Mucosa of gallbladder (tissue), 1 donor: ENCODE results near the gene SLC45A3. TPM values are rescaled to one million over a fixed set of nuclear protein-coding genes. Genes with fewer than 3 reads are reported as not detected.
"Not testable (repeated sequence)": the region's sequence is repeated elsewhere in the genome, so short reads cannot be mapped to it uniquely, and the experiment has no call there.

Source experiments
- DNase-seq: peaks from one replicate; pipeline ENCODE4 v3.0.0-alpha.2; 2020; ENCODE audit warnings: low spot score
- total RNA-seq: library from RNA; stranded (reverse); gene quantifications from one replicate; pipeline ENCODE4 v1.2.1, GENCODE V29; 2021
- donor health status: DM: no; HTN: no; CAD: no.

The SLC45A3 gene, protein sequence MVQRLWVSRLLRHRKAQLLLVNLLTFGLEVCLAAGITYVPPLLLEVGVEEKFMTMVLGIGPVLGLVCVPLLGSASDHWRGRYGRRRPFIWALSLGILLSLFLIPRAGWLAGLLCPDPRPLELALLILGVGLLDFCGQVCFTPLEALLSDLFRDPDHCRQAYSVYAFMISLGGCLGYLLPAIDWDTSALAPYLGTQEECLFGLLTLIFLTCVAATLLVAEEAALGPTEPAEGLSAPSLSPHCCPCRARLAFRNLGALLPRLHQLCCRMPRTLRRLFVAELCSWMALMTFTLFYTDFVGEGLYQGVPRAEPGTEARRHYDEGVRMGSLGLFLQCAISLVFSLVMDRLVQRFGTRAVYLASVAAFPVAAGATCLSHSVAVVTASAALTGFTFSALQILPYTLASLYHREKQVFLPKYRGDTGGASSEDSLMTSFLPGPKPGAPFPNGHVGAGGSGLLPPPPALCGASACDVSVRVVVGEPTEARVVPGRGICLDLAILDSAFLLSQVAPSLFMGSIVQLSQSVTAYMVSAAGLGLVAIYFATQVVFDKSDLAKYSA
- total RNA-seq, result 13.6 TPM

DNA sequence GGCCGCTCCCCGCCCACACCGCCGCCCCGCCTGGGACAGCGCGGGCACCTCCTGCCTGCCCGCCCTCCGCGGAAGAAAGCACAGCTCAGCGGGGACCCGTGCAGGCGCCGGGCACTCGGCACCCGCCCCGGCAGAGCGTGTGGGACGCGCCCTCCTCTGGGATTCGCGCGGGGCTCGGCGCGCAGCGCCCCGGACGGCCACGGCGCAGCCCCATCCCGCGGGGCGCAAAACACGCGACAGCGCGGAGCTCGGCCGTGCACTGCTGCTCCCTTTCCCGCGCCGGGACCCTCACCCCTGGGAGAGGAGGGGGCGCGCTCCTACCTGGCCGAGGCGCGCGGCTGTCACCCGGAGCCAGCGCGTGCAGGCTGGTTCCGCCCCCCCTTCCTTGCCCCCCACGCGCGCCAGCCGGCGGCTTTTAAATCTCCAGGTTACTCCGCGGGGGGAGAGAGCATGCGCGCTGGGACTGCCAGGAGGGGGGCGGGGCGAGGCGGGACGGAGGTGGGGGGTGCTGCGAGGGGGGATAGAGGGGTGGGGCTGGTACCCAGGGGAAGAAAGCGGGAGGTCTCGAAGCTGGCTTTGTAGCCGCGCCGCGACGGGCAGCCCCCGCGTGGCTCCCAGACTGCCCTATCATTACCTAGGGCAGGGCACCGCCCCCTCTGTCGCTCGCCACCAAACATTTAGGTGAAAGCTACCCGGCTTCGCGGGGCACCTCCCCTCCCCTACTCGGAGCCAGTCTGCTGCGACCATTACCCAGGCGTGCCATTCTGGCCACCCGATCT is at the start of gene SLC45A3:
SLC45A3 (minus strand) TSS at position 437 of the 779 bp plus-strand sequence. CDS start 15,853 bp downstream, outside the sequence.
- DNase-seq, result no peak

DNA sequence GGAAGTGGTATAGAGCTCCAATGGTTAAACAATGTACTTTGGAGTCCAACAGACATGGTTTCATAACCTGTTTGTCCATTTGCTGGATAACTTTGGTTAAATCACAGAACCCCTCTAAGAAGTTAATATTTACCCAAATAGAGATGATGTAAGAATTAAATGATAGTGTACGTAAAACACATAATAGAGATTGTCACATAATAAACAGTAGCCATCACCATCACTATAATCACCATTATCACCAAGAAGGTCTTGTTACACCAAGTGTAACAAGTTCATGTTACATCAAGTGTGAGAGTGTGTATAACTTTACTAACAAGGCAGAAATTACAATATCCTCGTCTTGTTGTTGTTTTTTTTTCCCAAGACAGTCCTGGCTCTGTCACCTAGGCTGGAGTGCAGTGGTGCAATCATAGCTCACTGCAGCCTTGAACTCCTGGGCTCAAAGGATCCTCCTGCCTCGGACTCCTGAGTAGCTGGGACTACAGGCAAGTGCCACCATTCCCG is 46.4 kb upstream of the SLC45A3 start:
- DNase-seq, result no peak

DNA sequence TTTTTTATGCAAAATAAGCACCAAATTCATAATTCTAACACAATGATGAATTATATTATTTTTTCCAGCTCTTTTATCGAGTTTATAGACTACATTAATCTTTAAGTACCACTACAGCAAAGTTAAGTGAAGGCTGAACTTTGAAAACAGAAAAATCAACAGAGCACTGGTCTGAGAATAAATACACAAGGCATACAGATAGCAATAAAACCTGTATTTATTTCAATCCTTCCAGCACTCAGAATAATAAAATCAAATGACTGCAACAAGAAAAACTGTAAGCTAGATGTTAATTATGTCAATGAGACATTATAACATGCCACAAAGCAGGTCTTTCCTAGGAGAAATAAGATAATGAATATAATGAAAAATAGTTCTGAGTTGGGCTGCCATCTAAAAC is 45.2 kb upstream of the SLC45A3 start:
- no peak for DNase-seq

DNA sequence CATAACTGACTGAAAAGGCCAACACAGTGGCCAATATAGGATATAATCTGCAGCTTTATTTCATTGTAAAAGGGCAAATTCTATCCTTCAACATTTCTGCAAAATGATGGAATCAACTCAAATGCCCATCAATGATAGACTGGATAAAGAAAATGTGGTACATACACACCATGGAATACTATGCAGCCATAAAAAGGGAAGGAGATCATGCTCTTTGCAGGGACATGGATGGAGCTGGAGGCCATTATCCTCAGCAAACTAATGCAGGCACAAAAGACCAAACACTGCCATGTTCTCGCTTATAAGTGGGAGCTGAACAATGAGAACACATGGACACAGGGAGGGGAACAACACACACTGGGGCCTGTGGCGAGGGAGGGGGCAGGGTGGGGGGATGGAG is 40.4 kb upstream of the SLC45A3 start:
- not testable (repeated sequence) for DNase-seq

DNA sequence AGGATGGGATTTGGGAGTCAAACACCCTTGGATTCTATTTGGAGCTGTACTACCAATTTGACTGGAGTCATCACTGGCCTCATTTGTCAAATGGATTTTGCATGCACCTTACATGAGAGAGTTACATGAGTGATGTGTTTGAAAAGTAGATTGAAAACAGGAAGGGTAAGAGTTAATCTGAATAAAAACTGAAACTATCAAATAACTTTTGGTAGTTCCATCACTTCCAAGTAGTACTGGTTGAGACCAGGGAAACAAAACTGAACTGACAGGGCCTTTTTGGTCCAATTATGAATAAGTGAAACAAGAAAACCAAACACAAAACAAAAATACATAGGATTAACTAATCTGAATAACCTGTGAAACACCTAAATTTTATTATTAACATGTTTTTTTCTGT is 39.5 kb upstream of the SLC45A3 start:
- DNase-seq, result no peak

DNA sequence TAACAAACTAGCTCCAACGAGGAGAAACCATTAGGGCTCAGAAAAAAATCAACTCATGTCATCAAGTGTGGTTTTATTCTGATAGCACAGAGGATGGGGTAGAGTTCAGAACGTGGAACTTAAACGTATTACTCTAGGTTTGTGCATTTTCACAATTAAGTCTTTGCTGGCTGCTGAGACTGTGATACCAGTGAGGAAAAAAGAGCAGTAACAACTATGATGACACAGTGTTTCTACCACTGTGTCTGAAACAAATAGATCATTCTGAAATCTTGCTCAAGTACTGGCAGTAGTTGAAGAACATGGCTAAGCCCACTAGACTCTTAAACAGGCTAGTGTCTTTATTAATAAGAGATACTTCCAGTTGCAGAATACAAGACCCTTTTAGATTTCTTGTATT is 38.7 kb upstream of the SLC45A3 start:
- no peak for DNase-seq

DNA sequence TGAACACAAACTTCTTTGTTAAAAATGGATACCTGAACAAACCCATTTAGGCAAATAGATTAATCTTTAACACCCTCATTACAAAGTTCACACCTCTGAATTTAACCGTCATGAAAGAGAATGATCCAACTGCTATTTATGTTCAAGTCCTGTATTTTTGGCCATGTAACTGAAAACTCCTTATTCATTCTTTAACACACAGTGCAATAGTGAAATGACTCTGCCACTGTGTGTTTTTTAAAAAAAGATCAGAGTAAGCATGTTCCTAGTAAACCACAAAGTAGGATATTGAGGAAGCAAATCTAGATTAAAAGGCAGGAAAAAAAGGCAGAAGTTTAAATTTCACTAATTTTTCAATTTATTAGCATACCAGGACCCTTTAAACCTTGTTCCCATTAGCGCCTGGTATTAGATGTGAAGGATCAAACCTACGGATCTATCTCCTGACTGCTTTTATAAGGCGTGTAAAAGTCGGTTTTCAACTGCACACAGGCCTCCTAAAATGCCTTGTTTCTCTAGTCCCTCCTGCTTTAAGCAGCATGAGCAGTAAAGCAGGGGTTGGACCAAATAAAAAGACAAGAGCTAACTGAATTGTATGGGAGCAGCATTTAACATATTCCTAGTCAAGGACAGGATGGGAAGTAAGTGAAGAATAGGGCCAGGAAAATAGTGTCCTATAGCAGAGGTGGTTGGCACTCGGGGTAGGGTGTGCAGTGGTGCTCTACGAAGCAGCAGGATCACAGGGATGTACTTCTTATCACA is 36.2 kb upstream of the SLC45A3 start:
- DNase-seq, result no peak

DNA sequence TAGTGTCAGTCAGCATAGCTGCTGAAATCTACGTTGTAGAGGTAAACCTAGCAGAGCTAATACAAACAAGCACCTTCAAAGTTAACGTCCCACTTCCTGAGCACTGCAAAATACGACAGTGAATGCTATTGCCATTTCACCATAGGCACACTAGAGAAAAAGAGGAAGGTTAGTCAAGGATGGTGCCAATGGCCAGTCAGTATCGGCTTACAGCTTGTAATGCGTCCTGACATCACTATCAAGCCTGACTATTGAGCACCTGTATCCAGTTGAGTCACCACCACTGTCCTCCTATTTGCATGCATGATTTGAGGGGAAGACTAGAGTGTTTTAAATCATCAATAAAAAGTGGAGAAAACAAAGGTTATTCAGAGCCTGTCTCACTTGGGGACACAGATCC is 35.3 kb upstream of the SLC45A3 start:
- DNase-seq, result no peak

DNA sequence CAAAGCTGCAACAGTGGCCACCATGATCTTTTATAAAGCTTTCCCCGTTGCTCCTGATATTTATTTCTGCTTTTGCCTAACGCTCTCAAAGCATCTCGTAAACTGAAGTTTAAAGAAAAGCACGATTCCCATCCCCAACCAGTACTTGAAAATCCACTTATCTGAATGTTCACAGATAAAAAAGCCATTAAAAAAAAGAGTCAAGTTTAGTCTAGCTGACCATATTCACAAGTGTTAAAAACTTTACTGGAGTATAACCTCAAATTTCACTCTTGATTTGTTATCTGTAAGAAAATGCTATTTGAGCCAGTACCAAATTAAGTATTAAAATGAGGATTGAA is 34.6 kb upstream of the SLC45A3 start:
- no peak for DNase-seq

DNA sequence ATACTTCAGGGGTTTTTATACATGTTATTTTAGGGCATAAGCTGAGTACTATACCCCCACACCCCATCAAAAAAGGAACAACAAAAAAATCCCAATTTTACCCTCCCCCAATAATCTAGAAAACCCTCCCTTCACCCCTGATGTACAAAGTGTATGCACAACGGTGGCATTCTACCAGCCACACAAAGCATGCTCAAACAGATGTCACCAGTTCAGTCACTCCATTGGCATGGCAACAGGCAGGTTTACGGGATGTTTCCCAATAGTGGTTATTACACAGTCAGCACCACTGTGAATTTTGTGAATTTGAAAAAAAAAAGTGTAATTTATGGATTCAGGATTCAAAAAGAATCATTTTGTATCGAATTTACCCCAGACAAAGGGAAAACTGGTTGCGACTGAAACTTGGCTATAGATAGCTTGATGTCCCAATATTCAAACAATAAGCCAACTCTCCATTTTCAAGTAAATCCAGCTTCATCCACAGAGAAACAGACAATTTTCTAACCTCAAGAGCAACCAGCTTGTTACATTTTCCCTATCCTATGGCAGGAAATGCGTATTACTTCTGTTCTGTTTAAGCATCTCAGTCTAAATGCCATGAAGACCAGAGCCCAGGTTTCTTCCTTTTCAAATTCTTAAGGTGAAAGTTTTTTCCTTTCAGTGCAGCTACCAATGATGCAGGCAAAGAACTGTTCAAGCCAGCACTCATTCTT is 34.0 kb upstream of the SLC45A3 start:
- DNase-seq, result no peak

DNA sequence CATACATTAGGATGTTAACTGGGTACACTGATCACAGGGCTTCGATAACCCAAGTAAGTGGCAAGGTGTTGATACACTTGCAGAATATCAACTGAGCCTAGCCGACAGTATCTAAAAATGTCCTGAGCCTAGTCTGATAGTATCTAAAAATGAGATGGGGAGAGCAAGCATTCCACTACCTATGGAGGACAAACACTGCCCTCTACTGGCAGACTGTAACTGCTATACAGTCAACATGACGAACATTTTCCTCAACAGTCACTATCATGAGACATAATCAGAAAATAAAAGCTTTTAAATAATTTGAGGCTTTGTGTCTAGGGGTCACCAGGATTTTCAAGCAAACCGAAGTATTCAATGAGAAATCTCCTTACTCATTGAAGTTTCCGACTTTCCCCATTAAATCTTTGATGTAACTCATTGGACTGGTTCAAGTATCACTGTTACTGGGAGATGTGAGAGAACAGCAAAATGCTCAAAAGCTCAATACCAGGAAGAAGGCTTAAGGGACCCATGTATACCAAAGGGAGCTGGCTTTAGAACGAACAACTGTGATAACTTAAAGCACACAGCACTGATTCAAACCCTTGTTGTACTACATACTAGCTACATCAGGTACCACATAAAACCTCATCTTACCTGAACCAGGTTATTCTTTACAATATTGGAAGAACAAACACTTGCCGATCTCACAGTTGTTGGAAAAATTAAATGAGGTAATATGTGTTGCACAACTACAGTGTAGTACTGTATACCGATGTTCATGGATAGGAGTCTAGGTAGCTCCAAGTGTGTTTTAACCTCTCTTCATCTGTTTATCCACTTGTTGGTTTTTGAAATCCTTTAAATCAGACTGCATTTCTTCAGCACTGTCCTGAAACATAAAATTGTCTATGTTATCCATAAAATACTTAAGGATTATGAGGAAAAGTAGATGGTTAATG is 31.1 kb upstream of the SLC45A3 start:
- peak; percentile 83 for DNase-seq

DNA sequence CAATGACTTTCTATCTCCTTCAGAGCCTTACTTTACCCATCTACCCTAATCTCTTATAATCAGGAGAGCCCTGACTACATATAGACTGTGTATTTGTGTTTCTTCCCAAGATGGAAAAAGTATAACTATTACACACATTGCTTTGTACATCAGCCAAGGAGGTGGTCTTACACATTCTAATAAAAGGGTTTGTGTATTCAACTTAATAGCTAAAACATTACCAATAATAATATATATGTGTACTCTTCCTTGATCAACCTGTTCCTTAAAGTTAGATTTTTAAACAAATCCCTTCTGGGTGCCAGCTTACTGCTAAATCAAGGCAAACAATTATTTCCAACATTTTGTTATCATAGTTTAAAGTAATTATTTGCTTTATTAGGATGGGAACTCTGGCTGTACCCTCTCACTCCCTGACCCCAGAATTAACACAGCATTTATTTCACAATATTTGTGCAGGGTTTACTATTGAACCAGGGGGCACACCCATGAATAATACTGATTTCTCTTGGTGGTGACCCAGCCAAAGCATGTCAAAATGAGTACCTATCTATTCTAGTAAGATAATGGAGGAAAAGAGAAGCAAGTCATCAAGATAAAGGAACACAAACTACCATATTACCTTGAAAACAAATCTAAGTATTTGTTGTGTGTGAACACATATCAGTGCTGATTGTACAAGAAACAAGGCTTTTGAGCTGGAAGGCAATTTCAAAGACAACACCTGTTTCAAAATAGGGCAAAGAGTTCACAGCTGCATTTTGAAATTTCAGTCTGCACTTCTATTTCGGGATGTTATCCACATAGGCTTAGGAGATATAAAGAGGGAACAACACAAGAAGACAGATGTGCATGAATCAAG is 30.1 kb upstream of the SLC45A3 start:
- DNase-seq, result no peak

DNA sequence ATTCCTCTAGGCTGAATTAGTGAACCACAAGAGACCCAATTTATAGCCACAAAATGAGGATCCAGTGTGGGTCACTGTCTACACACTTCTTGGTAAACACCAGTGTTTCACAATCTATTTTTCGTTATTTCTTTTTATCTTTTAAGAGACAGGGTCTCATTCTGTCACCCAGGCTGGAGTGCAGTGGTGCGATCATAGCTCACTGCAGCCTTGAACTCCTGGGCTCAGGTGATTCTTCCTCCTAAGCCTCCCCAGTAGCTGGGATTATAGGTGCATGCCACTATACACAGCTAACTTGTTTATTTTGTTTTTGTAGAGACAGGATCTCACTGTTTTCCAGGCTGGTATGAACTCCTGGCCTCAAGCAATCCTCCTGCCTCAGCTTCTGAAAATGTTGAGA is 29.3 kb upstream of the SLC45A3 start:
- no peak for DNase-seq

DNA sequence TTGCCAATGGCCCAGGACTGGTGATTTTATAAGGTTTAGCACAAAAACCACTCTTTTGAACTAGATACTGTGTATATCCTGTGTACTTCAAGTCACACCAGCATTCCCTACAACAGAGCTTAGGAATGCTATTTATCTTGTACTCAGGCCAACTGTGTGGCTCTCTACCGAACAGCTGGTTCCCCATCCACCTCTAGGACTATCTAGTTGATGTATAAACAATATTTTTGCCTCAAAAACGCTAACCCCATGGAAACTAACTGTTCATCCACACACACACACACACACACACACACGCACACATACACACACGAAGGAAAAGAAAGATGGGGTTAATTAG is 28.7 kb upstream of the SLC45A3 start:
- DNase-seq, result no peak

DNA sequence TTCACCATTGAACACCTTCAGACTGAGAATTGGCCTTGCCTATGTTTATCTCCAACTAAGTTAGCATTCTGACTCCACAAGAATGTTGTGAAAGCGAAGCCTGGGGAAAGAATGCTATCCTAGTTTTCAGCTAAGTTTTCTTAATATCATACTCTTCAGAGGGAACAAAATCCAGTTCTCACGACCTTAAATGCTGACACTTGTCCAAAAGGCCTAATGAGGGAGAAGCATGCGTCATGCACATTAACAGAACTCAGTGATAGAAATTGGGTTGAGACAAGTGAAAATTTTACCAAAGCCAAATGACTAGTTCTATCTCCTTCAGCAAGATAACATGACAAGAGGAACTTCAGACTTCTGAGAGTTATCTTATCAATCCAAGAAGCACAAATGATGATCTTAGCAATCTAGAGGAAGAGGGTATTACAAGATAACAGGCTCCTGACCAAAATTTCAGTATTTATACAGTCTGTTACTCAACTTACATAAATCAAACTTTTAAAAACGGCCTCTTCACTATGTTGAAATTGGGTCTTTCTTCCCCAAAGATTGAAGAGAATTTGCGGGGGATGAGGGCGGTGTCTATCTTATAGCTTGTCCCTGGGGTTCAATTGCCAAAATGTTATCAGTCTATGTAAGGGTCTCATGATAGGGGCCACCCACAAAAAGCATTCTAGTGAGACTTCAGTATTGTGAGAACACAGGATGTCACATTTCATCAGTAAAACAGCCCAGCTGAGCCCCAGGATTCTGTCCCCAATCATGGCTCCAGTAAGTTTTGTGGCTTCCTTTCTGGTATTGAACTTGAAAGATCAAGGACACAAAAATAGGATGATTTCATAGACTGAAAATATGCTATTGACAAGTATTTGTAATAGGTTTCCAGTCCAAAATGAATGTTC is 26.5 kb upstream of the SLC45A3 start:
- no peak for DNase-seq

DNA sequence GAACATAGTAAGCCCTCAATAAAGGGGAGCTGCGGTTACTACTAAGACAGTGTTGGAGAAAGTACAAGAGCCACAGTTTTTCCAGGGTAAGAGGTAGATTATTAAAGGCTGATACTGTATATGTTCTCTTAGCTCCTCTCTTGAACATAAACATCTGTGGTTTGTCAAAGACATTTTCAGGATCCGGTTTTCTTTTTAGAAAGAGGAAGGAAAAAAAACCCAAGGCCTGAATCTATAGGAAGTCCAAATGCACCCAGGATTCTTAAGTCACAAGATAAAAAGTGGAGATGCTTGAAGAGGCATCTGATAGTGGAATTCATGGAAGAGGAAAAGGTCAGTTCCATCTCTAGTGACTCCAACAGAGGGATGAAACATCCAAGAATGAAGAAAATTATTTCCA is 24.6 kb upstream of the SLC45A3 start:
- DNase-seq, result no peak

DNA sequence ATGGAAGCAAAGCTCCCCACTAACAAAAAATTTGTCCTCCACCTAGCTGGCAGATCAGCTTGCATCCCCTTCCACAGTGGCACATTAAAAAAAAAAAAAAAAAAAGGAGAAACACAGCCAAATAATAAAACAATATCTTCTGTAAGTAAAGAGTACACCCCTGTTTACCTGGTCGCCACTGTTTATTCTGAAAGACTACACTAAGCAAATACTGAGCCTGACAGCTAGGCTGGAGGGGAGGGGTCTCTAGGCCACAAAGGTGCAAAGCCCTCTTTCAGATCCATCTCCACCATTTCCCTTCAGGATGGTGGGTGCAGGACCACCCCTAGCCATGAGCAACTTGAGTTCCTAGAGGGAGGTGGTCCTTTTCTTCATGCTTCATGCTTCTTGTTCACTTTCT is 22.8 kb upstream of the SLC45A3 start:
- DNase-seq, result no peak

DNA sequence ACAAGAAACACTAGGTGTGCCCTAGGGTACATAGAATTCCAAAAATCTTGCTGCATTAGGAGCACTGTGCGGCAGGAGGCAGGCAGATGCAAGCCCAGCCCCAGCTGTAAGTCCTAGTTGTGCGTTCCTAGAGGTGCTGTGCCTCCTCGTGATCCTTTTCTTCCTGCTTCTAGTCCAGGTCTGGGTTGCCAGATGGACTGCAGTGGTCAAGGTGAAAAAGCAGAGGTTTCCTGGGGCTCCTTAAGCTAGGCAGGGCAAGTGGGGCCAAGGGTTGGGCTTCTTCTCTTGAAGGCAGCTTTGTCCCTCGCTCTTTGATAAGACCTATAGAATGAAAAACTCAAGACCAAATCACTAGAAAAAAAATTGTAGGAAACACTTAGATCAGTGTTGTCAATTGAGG is 21.6 kb upstream of the SLC45A3 start:
- no peak for DNase-seq
